ENCODE data around the gene FOXP4. TPM values are rescaled to one million over a fixed set of nuclear protein-coding genes. Genes with fewer than 3 reads are reported as not detected.
A peak's percentile ranks its signal among the peaks of the same experiment; 100 is the strongest.

FOXP4 gene
- total RNA-seq, 1 donor from 2014 or later = 21.6 TPM

DNA sequence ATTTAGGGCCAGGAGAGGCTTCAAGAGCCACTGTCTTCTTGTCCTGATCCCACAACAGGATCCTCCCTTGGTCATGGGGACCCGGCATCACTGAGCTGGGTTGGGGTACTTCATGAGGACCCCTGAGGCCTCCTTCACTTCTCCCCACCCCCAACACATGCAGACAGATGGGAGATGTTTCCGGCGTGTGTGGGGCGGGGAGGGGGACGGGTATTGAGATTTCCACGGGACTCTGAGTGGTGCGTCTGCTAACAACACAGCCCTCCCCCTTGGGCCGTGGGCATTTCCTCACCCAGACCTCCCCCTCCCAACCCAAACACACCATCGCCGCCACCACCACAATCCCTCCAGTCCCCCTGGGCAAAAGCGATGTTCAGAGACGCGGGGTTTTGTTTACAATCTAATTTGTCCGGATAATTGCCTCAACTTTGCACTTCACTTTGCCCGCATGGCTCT, 906 bp upstream of the FOXP4 start:
- H3K27ac Mint-ChIP-seq = peak overlapping the region; percentile 66
- intact Hi-C loops (cut with micrococcal nuclease) = loop anchor here (5.0 kb wide), 3 partner anchors 47 to 242 kb away; partner anchors contain the start of gene TOMM6
- no peak for DNase-seq (ENCODE audit: low spot score)
- H3K27me3 Mint-ChIP-seq (ENCODE audit: insufficient read depth) = peaks cover 38% of the 10 kb centered on the region
- H3K9me3 Mint-ChIP-seq = no peaks in the 10 kb centered on the region
- H3K4me3 Mint-ChIP-seq = peak overlapping the region; percentile 83
- H3K4me1 Mint-ChIP-seq (ENCODE audit: low read depth) = peaks cover 33% of the 10 kb centered on the region
- H3K36me3 Mint-ChIP-seq (ENCODE audit: low read depth) = peaks cover 5% of the 10 kb centered on the region

DNA sequence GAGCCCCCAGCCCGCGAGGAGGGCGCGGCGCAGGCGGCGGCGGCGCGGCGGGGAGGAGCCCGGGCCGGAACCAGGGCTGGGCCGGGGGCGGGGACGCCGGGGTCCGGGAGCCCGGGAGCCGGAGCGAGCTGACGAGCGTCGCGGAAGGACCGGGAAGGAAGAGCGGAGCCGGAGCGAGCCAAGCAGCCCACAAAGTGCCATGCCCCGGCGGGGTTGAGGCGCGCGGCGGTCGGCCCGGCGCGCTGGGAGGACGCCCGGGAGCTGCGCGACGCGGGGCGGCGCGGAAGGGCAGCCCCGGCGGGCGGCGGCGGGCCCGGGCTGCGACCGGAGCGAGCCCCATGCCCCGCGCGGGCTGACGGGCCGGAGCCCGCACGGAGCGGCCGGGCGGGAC, 289 bp downstream of the FOXP4 start:
- Mint-ChIP-seq H3K4me1 (ENCODE audit: low read depth) (peaks cover 39% of the 10 kb centered on the region), H3K27me3 (ENCODE audit: insufficient read depth) (peaks cover 40% of the 10 kb centered on the region), H3K4me3 (no peak overlapping the region), H3K27ac (no peak overlapping the region), H3K36me3 (ENCODE audit: low read depth) (peaks cover 7% of the 10 kb centered on the region), H3K9me3 (no peaks in the 10 kb centered on the region)
- DNase-seq (ENCODE audit: low spot score) = peak; percentile 58
- intact Hi-C loops (cut with micrococcal nuclease) = loop anchor here (1.0 to 5.0 kb wide), 7 partner anchors 14 to 241 kb away; partner anchors contain the start of gene TOMM6

DNA sequence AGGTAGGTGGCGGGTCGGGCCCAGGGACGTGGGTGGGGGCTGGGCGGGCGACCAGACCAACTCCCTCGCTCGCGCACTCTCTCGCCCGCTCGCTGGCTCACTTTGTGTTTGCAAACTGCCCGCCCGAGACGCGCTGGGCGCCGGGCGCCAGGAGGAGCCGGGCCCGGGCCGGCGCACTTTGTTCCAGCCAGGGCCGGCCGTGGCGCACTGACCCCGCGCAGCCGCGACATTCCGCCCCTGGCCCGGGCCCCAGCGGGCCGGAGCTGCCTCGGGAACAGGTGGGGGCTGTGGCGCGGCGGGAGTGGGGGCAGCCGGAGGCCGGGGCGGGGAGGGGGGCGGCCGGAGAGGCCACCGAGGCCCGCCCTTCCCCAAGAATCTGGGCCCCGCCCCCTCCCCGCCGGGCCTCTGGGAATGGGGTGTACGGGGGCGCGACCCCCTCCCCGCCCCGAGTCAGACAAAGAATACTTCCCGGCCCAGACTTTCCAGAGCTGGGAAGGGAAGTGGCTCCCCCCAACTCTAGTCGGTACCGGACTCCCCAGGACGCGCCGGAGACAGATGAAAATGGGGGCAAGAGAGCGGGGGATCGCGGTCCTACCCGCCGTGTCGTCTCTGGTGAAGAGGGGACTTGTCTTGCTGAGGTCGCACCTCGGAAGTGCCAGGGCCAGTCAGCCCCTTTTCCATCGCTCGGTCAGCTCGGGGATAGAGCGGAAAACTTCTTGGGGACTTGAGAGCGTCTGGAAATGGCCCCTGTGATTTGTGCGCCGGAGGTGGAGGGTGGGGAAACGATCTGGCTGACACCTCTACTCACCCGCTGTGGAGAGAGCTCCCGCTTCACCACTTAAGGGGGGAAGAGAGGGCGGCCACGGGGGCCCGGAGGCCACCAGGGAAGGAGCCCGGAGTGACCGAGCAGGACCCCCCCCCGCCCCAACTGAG, 951 bp downstream of the FOXP4 start:
- peaks cover 41% of the 10 kb centered on the region for H3K4me1 Mint-ChIP-seq (ENCODE audit: low read depth)
- intact Hi-C loops (cut with micrococcal nuclease) = loop anchor here (1.0 to 5.0 kb wide), 8 partner anchors 14 to 475 kb away; partner anchors contain the start of genes NFYA, OARD1 and TOMM6
- H3K9me3 Mint-ChIP-seq = no peaks in the 10 kb centered on the region
- H3K27me3 Mint-ChIP-seq (ENCODE audit: insufficient read depth) = peaks cover 37% of the 10 kb centered on the region
- peak overlapping the region; percentile 88 for H3K4me3 Mint-ChIP-seq
- peaks cover 8% of the 10 kb centered on the region for H3K36me3 Mint-ChIP-seq (ENCODE audit: low read depth)
- DNase-seq (ENCODE audit: low spot score) = no peak
- peak overlapping the region; percentile 24 for H3K27ac Mint-ChIP-seq

DNA sequence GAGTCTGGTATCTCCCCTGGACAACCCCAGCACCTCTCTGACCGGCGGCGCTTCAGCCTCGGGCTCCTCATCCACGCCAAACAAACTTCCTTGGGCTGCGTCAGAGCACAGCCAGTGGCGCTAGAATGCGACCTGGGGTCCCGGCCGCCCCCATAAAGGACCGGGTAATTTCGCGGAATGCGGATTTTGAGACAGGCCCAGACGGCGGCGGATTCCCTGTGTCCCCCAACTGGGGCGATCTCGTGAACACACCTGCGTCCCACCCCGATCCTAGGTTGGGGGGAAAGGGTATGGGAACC, 1.6 kb downstream of the FOXP4 start:
- Mint-ChIP-seq H3K27me3 (ENCODE audit: insufficient read depth) (peaks cover 36% of the 10 kb centered on the region), H3K4me1 (ENCODE audit: low read depth) (peaks cover 41% of the 10 kb centered on the region), H3K9me3 (no peaks in the 10 kb centered on the region), H3K27ac (no peak overlapping the region), H3K36me3 (ENCODE audit: low read depth) (peaks cover 8% of the 10 kb centered on the region), H3K4me3 (peak overlapping the region; percentile 88)
- intact Hi-C loops (cut with micrococcal nuclease) = loop anchor here (1.0 to 5.0 kb wide), 5 partner anchors 43 to 475 kb away; partner anchors contain the start of genes NFYA, OARD1 and TOMM6
- no peak for DNase-seq (ENCODE audit: low spot score)

DNA sequence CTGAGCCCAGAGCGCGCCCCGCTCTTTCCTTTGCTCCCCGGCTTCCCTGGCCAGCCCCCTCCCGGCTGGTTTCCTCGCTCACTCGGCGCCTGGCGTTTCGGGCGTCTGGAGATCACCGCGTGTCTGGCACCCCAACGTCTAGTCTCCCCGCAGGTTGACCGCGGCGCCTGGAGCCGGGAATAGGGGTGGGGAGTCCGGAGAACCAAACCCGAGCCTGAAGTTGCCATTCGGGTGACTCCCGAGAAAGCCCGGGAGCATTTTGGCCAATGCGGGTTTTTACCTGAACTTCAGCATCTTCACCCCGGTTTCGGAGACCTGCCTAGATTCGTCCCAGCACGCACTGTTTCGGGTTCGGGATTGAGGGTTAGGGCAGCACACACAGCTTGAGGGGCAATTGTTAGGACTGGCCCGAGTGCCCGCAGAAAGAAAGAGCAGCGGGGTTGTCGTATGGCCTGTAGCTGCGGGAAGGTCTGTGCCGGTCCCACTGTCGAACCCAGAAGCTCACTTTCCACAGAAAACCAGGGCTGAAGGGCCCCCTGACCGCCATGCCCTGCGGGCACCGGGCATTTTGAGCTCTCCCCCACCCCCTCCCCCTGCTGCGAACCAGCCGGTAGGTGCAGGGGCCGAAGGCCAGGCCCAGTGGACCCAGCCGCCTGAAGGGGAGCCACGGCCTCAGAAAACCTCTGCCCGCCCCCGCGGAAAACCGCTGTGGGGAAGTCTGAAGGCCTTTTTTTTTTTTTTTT, 2.1 kb downstream of the FOXP4 start:
- H3K4me3 Mint-ChIP-seq = peak overlapping the region; percentile 88
- H3K27me3 Mint-ChIP-seq (ENCODE audit: insufficient read depth) = peaks cover 39% of the 10 kb centered on the region
- H3K9me3 Mint-ChIP-seq = no peaks in the 10 kb centered on the region
- intact Hi-C loops (cut with micrococcal nuclease) = loop anchor here (5.0 kb wide), 3 partner anchors 44 to 239 kb away; partner anchors contain the start of gene TOMM6
- peak; percentile 24 for DNase-seq (ENCODE audit: low spot score)
- H3K27ac Mint-ChIP-seq = peak overlapping the region; percentile 77
- peaks cover 41% of the 10 kb centered on the region for H3K4me1 Mint-ChIP-seq (ENCODE audit: low read depth)
- H3K36me3 Mint-ChIP-seq (ENCODE audit: low read depth) = peaks cover 9% of the 10 kb centered on the region

DNA sequence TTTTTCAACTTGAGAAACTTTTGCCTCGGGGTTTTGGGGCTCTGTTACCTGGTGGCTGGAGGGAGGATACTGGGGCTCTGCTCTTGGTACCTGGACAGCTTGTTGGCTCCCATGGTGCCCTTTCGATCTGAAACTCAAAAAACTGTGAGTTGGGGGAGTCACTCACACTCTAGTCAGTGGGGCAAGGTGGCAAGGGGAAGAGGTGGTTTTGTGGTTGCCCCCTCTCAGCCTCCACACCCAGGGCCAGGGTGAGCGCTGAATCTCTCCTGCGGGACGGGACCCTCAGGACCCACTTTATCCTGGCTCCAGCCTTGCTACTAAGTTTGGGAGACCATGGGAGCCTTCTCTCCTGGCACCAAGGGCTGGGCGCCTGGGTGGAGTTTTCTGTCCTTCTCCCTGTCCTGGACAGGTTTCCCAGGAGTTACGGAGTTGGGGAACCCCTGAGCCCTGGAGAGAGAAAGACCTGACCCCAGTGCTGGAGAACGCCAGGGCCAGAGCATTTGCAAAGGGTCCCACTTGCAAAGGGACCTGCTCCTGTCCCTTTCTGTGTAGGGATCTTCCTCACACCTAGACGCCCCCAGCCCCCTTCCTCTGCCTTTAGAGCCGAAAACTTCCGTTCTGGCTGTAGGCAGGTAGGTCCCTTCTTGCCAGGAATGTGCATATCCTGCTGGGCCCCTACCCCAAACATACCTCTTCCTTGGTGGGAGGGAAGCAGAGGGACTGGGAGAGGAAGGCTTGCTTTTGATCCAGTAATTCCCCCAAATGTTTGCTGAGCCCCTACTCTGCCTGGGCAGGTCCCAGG, 2.9 kb downstream of the FOXP4 start:
- Mint-ChIP-seq H3K4me3 (peak overlapping the region; percentile 88), H3K4me1 (ENCODE audit: low read depth) (peaks cover 41% of the 10 kb centered on the region), H3K27ac (peak overlapping the region; percentile 77), H3K9me3 (no peaks in the 10 kb centered on the region), H3K27me3 (ENCODE audit: insufficient read depth) (peaks cover 45% of the 10 kb centered on the region), H3K36me3 (ENCODE audit: low read depth) (peaks cover 10% of the 10 kb centered on the region)
- DNase-seq (ENCODE audit: low spot score) = no peak
- intact Hi-C loops (cut with micrococcal nuclease) = loop anchor here (5.0 kb wide), 3 partner anchors 43 to 238 kb away; partner anchors contain the start of gene TOMM6

DNA sequence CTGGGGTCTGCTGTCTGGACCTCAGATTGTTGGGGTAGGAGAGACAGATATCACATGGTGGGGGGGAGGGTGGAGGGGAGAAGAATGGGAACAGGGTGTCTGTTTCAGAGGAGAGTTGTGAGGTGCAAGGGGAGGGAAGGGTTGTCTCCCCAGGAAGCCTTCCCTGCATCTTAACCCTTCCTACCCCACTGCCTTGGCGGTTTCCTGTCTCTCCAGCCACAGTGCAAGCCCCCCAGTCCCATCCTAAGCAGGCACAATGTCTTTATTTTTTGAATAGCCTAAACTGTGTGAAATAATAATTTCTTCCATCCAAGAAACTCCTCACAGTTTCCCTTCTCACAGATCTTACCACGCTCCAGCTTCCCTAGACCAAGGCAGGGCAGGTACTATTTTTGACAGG, 3.5 kb downstream of the FOXP4 start:
- intact Hi-C loops (cut with micrococcal nuclease) = loop anchor here (5.0 kb wide), 3 partner anchors 43 to 238 kb away; partner anchors contain the start of gene TOMM6
- Mint-ChIP-seq H3K4me1 (ENCODE audit: low read depth) (peaks cover 39% of the 10 kb centered on the region), H3K27me3 (ENCODE audit: insufficient read depth) (peaks cover 41% of the 10 kb centered on the region), H3K9me3 (no peaks in the 10 kb centered on the region), H3K36me3 (ENCODE audit: low read depth) (peaks cover 10% of the 10 kb centered on the region), H3K4me3 (peak overlapping the region; percentile 62), H3K27ac (no peak overlapping the region)
- DNase-seq (ENCODE audit: low spot score) = no peak

DNA sequence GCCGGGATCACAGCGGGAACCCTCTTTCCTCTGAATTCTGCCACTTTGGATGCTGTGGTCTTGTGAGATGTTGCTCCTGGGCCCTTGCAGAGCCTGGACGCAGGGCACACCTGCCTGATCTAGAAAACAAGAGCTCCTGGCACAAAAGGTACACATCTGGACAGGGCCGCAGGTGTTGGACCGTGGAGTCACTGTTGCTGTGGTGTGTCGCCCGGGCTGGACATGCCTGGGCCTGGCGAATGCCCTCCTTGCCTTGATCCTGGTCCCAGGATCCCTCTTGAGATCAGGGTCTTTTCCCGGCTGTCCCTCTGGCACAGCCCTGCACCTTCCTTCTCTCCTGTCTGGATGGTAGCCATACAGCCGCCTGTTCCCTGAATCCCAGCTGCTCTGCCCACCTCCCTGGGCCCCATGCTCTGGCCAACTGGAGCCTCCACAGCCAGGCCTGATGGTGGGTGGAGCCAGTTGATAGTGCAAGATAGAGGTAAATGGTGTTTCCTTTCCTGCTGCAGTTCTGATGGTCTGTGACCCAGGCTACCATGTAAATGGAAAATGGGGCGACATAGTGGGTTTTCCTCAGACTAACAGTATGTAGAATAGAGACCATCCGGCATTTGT, 5.0 kb downstream of the FOXP4 start:
- Mint-ChIP-seq H3K27me3 (ENCODE audit: insufficient read depth) (peaks cover 42% of the 10 kb centered on the region), H3K4me3 (no peak overlapping the region), H3K36me3 (ENCODE audit: low read depth) (peaks cover 10% of the 10 kb centered on the region), H3K4me1 (ENCODE audit: low read depth) (peaks cover 30% of the 10 kb centered on the region), H3K27ac (no peak overlapping the region), H3K9me3 (no peaks in the 10 kb centered on the region)
- no peak for DNase-seq (ENCODE audit: low spot score)
- intact Hi-C loops (cut with micrococcal nuclease) = no loop called here

DNA sequence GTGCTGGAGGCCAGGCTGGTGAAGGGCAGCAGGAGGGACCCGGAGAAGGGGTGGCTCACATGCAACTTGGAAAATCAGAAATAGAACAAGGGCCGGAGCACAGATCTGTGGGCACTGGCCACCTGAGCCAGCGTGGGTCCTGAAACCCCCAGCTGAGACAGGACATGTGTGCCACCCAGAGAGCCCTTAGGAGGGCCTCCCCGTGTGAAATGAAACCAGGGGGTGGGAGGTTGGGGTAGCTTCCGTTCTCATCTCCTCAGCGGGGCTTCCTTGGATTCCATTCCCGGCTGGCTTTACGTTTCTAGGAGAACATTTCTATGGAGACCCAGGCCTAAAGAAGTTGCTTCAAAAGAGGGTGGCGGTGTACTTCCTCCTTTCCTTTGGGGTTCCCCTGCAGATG, 5.7 kb downstream of the FOXP4 start:
- peaks cover 10% of the 10 kb centered on the region for H3K36me3 Mint-ChIP-seq (ENCODE audit: low read depth)
- H3K27me3 Mint-ChIP-seq (ENCODE audit: insufficient read depth) = peaks cover 44% of the 10 kb centered on the region
- H3K9me3 Mint-ChIP-seq = no peaks in the 10 kb centered on the region
- intact Hi-C loops (cut with micrococcal nuclease) = no loop called here
- H3K4me1 Mint-ChIP-seq (ENCODE audit: low read depth) = peaks cover 31% of the 10 kb centered on the region
- no peak for DNase-seq (ENCODE audit: low spot score)
- H3K27ac Mint-ChIP-seq = no peak overlapping the region
- no peak overlapping the region for H3K4me3 Mint-ChIP-seq

DNA sequence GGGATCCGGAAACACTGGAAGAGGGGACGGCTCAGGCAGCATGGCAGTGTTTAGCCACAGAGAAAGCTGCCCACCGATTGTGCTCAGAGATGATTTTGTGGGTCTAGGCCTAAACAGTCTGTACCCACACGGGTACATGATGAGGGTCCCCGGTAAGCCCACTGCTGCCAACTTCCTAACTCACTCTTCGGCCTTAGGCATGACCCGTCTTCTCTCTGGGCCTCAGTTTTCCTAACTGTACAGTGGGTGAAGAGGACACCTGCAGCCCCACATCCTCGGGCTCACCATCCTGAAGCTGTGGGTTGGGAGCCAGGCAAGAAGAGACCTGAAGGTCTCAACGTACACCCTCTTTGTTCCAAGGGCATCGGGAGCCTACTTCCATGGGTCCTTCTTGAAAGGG, 6.5 kb downstream of the FOXP4 start:
- Mint-ChIP-seq H3K4me3 (no peak overlapping the region), H3K27me3 (ENCODE audit: insufficient read depth) (peaks cover 48% of the 10 kb centered on the region), H3K36me3 (ENCODE audit: low read depth) (peaks cover 10% of the 10 kb centered on the region), H3K4me1 (ENCODE audit: low read depth) (peaks cover 37% of the 10 kb centered on the region), H3K9me3 (no peaks in the 10 kb centered on the region), H3K27ac (no peak overlapping the region)
- no peak for DNase-seq (ENCODE audit: low spot score)
- intact Hi-C loops (cut with micrococcal nuclease) = no loop called here

DNA sequence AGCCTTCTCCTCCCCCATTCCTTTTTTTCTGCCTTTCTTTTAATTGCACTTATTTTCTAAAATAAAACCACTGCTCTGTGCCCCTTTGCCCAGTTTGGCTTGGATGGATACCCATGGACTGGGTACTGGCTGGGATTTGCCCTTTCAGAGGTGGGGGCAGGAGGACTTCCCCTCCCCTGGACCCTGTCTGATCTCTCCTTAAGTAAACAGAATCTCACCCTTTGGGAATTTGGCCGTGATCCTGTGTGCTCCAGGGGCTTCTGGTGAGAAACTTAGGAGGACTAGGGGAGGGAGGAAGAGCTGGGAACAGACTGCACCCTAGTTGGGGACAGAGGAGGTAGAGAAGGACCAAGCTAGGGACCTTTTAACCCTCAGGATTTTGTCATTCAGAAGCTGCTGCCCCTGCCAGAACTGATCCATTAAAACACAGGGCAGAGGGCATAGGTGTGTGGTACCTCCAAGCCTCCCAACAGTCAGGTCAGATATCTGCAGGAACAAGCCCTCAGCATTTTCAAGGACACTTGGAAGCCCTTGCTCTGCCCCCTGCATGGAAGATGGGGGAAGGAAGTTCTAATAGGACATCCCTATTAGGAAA, 7.3 kb downstream of the FOXP4 start:
- Mint-ChIP-seq H3K4me3 (no peak overlapping the region), H3K36me3 (ENCODE audit: low read depth) (peaks cover 10% of the 10 kb centered on the region), H3K27ac (no peak overlapping the region), H3K27me3 (ENCODE audit: insufficient read depth) (peaks cover 48% of the 10 kb centered on the region), H3K9me3 (no peaks in the 10 kb centered on the region), H3K4me1 (ENCODE audit: low read depth) (peaks cover 32% of the 10 kb centered on the region)
- no peak for DNase-seq (ENCODE audit: low spot score)
- intact Hi-C loops (cut with micrococcal nuclease) = no loop called here

All from activated T-helper 1 cell treated with anti-CD3 and anti-CD28 coated beads, Interleukin-12 subunit alpha, Interleukin-12 subunit beta, Interleukin-2, Interleukin-4 antibody, amounts not matched to agents 30 ng/mL and 10 ng/mL and 1 ng/mL, durations not matched to agents 14 hours and 24 hours and 36 hours (primary cell).